Large intestine (tissue), 3 donors: ENCODE results near the gene SLC45A1. TPM values are rescaled to one million over a fixed set of nuclear protein-coding genes. Genes with fewer than 3 reads are reported as not detected.

Experiments used
- DNase-seq, 2 donors: peaks; one replicate each; pipeline versions ENCODE4 v3.0.0 to v3.0.0-alpha.2; 2013
- H3K27ac ChIP-seq: one replicate; pipeline ENCODE4 v1.5.1; 2013; ENCODE audit warnings: low read length
- H3K27me3 ChIP-seq: 2 replicates; pipeline ENCODE4 v1.6.1; 2013; ENCODE audit warnings: low read length; ENCODE audit not compliant: control insufficient read depth, insufficient read depth
- H3K36me3 ChIP-seq: 2 replicates; pipeline ENCODE4 v1.6.1; 2013; ENCODE audit warnings: low read length; ENCODE audit not compliant: control insufficient read depth, insufficient read depth
- H3K4me1 ChIP-seq: one replicate; pipeline ENCODE4 v1.6.1; 2013; ENCODE audit warnings: low read length; ENCODE audit not compliant: control insufficient read depth, insufficient read depth
- H3K4me3 ChIP-seq: one replicate; pipeline ENCODE4 v1.5.1; 2013; ENCODE audit warnings: low read length
- H3K9me3 ChIP-seq: one replicate; pipeline ENCODE4 v1.6.1; 2013; ENCODE audit warnings: mild to moderate bottlenecking, low read depth, low read length, moderate library complexity; ENCODE audit not compliant: control insufficient read depth
- WGBS: methylation state at CpG from one replicate; pipeline ENCODE4 v1.1.5; 2013; ENCODE audit warnings: low lambda C conversion rate; ENCODE audit not compliant: insufficient coverage; 5-methylcytosine and 5-hydroxymethylcytosine counted together
- polyA plus RNA-seq: library from polyadenylated mRNA; unstranded; fragments of 120-200 nt; gene quantifications from one replicate; pipeline ENCODE4 v1.2.1, GENCODE V29; 2013

The SLC45A1 gene
- polyA plus RNA-seq, 1 donor = 2.0 TPM

DNA sequence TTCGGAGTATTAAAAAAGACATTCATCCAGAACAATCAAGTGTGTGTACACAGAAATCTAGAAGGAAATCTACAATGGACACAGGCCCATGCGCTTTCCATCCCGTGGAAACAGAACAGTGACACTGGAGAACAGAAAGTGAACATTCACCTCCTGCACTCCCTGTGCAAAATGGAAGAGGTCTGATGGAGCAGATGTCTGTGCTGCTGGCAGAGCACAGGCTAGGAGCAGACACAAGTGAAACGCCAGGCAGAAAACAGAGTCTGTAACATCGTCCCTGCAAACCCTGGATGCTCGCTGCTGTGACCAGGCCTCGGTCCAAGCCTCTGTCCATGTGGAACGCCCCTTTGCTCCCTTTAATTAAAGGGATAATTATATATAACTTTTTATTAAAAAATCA, 36.1 kb downstream of the SLC45A1 start:
- no peak for DNase-seq
- Histone ChIP-seq H3K4me3 (no peak overlapping the region), H3K27me3 (no peaks in the 10 kb centered on the region), H3K4me1 (no peaks in the 10 kb centered on the region), H3K27ac (no peak overlapping the region), H3K9me3 (no peaks in the 10 kb centered on the region), H3K36me3 (peaks cover 65% of the 10 kb centered on the region)
- 100% methylated on average over 1 of the region's 8 CpGs for WGBS

DNA sequence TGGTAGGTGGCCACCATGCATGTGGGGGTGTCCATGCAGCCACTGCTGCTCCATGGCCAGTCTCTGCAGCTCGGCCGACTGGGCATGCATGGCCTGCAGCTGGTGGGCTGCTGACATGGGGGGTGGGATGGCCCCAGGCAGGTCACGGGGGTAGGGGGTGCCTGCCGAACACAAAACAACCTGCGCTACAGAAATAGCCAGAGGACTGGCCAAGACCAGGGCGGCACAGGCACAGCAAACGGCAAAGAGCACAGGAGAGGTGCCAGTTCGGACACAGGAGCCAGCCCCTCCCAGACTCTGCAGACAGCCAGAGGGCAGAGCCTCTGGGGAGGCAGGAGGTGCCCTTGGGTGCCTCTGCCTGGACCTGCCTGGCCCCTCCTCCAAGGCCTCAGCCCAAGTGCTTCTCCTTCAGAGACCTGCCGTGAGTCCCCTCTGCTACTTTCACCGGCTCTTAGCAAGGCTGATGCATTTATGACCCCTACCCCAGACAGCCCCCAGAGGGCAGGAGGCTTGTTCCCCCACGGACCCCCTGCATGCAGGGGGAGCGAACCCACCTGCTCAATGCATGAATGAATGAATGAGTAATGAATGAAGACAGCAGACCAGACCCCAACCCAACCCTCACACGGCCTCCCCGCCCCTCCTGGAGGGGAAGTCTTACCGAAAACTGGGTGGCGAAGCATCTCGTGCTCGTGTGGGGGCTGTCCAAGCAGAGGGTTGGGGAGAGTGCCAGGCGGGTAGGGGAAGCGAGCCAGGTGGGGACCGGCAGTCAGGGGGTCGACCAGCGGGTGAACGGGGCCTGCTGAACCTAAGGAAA, 37.7 kb downstream of the SLC45A1 start:
- H3K27ac ChIP-seq = no peak overlapping the region
- no peak for DNase-seq
- H3K4me3 ChIP-seq = no peak overlapping the region
- H3K9me3 ChIP-seq = no peaks in the 10 kb centered on the region
- H3K27me3 ChIP-seq = no peaks in the 10 kb centered on the region
- no CpG with 5 or more reads among the region's 24 CpGs for WGBS
- H3K4me1 ChIP-seq = no peaks in the 10 kb centered on the region
- H3K36me3 ChIP-seq = peaks cover 80% of the 10 kb centered on the region

DNA sequence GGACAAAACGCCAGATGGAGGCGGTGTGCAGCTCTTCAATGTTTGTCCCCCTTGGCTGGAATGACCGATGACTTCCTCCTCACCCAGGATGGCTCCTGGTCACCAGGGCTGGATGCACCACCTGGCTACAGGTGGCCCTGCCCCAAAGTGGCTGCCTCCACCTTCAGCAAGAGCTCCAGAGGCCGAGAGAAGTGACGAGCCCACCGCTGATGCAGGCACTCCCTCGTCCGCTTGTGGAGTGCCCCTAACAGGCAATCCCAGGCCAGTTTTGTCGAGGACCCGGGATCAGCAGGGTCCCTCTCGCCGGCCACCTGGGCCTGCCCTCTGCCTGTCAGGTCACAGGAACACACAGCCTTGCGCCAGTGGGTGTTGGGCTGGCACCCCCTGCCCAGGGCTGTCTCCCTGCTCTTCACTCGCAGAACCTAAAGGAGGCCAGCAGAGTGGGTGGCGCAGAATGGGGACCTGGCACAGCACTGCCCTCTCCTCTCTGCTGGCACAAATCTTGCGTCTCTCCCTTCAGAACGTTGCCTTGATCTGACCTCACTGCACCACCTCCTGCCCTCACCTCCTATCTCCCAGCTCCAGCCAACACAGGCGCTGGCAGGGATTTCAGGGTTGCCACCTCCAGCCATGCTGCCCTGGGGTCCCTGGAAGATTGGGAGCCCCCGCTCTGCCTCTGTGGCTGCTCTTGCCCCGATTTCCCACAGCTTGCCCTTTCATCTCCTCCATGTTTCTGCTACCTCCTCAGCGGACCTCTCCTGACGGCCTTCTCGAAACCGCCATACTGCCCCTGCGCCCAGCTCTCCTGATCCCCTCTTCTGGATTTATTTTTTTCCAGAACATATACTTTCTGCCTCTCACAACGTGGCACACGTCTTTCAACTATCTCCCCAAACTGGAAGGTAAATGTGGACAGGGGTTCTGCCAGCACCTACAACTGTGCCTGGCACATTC, 38.6 kb downstream of the SLC45A1 start:
- Histone ChIP-seq H3K27ac (no peak overlapping the region), H3K4me3 (no peak overlapping the region), H3K4me1 (no peaks in the 10 kb centered on the region), H3K36me3 (peaks cover 89% of the 10 kb centered on the region), H3K9me3 (no peaks in the 10 kb centered on the region), H3K27me3 (no peaks in the 10 kb centered on the region)
- DNase-seq = no peak
- 80% methylated on average over 1 of the region's 27 CpGs for WGBS

DNA sequence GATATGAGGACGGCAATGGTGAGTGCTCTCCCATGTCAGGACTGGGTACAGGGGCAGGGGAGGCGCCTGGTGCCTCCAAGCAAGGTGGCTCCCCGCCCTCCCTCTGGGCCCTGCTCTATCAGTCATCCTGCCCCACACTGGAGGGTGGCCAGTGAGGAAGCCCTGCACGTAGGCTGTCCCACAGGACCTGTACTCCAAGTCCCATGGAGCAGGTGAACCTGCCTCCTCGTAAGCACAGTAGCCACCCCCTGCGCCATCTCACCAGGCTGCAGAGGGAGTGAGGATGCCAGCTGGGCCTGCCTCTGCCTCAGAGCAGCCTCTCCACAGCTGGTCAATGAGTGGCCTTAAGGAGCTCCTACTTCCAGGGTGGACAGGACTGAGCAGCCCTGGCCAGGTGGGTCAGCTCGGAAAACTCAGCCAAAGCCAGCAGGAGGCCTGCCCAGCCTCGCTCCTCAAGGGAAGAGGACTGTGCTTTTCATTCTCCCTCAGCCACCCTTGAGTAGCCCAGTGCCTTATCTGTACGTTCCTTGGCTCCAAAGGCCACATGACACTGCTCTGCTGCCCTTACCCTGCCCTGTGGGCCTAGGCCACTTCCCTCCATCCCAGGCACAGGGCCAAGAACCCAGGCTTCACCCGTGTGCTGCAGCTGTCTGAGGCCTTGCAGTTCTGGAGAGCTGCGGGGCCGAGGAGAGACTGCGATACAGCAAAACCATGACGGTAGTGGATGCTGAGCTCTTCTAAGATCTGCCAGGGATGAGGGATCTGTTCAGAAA, 39.6 kb downstream of the SLC45A1 start:
- no peak for DNase-seq
- H3K27ac ChIP-seq = no peak overlapping the region
- no peaks in the 10 kb centered on the region for H3K27me3 ChIP-seq
- no peaks in the 10 kb centered on the region for H3K4me1 ChIP-seq
- H3K9me3 ChIP-seq = no peaks in the 10 kb centered on the region
- H3K36me3 ChIP-seq = peaks cover 97% of the 10 kb centered on the region
- WGBS = no CpG with 5 or more reads among the region's 14 CpGs
- no peak overlapping the region for H3K4me3 ChIP-seq

DNA sequence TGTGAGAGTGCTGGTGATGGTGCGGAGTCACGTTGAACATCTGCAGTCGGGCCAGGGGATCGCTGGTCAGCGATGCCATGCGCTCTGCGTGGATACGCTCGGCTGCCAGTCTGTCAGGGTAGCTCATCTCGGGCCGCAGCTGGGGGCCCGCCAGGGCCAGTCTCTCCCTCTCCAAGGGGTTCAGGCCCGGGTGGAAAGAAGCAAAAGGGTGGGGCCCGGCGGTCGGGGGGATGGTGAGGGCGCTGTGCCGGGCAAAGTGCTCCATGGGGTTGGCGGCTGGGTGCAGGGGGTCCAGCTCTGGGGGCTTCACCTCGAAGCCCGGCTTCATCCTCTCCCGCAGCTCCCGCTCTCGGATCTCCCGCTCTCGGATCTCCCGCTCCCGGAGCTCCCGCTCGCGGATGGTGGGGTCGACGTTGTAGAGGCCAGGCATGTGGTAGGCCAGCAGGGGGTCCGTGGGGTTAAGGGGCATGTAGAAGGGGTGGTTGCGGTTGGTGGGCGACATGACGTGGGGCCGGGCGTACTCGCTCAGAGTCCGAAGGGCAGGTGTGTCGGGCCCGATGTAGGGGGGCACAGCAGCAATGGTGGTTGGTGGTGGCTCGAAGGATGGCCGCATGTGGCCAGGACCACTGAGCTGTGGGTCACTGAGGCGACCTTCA, 40.5 kb downstream of the SLC45A1 start:
- Histone ChIP-seq H3K27me3 (no peaks in the 10 kb centered on the region), H3K4me1 (no peaks in the 10 kb centered on the region), H3K27ac (no peak overlapping the region), H3K36me3 (peaks cover 97% of the 10 kb centered on the region), H3K4me3 (no peak overlapping the region), H3K9me3 (no peaks in the 10 kb centered on the region)
- DNase-seq = no peak
- WGBS = no CpG with 5 or more reads among the region's 46 CpGs

DNA sequence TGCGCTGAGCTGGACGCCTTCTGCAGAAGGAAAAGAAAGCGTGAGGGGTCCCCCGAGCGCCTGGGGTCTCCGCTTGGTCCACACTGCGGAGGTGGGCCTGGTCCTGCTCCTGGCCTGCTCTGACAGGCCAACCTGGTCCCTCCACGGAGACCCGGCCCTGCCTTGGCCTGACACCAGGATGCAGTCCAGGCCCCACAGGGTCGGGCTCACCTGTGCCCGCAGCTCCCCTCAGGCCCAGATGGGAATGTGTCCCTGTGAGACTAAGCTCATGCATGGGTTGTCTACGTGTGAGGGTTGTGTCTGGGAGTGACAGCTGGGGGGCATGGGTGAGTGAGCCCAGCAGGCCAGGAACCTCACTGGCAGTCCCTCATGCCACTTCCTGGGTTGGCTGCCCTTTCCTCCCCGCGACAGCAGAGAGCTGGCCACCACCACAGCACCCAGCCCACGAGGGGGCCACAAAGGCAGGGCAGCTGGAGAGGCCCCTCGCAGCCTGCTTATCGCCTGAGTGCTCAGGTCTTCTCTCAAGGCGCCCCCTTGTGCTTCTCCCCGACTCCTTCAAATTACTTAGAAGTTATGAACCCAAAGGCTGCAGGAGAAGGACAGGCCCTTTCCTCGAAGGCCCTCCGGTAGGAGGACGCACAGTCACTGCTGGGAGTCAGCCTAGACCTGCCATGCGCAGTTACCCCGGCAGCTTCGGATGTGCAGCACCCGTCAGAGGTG, 41.1 kb downstream of the SLC45A1 start:
- Histone ChIP-seq H3K4me1 (peaks cover under 1% of the 10 kb centered on the region), H3K36me3 (peaks cover 97% of the 10 kb centered on the region), H3K27me3 (no peaks in the 10 kb centered on the region), H3K9me3 (no peaks in the 10 kb centered on the region), H3K4me3 (no peak overlapping the region), H3K27ac (no peak overlapping the region)
- 92% methylated on average over 2 of the region's 26 CpGs for WGBS
- no peak for DNase-seq

DNA sequence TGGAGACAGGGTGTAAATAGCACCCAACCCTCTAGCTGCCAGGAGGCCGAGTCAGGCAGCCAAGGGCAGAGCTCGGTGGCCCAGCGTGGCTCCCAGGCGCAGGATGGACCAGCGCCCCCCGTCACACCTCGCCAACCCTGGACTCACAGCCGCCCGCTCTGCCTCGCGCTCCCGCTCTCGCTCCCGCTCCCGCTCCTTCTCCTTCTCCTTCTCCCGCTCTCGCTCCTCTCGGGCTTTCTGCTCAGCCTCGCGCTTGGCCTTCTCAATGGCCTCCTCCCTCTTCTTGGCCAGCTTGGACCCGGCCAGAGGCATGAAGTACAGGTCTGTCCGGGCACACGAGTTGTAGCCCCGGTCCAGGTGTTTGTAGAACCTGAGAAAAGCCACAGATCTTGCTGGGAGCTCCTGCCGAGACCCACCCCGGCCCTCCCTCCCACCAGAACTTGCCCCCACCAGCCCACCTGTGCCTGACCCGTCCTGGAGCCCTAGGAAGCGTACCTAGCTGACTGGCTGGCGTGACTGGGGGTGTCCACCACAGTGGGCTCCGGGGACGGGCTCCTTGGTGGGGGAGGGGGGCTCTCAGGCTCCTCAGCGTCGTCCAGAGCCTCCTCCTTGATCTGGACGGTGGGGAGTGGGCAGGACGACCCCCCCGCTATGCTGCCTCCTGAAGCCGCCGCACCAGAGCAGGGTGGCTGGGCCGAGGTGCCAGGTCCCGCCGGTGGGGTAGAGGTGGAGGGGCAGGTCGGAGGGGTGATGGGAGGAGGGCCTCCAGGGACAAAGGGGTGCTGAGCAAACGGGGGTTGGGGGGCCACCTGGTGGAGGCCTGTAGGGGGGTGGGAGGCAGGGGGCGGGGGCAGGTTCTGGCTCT, 41.9 kb downstream of the SLC45A1 start:
- peaks cover 97% of the 10 kb centered on the region for H3K36me3 ChIP-seq
- no peaks in the 10 kb centered on the region for H3K9me3 ChIP-seq
- no peak overlapping the region for H3K27ac ChIP-seq
- H3K4me3 ChIP-seq = no peak overlapping the region
- peaks cover 3% of the 10 kb centered on the region for H3K4me1 ChIP-seq
- DNase-seq = no peak
- no peaks in the 10 kb centered on the region for H3K27me3 ChIP-seq
- 95% methylated on average over 4 of the region's 44 CpGs for WGBS

DNA sequence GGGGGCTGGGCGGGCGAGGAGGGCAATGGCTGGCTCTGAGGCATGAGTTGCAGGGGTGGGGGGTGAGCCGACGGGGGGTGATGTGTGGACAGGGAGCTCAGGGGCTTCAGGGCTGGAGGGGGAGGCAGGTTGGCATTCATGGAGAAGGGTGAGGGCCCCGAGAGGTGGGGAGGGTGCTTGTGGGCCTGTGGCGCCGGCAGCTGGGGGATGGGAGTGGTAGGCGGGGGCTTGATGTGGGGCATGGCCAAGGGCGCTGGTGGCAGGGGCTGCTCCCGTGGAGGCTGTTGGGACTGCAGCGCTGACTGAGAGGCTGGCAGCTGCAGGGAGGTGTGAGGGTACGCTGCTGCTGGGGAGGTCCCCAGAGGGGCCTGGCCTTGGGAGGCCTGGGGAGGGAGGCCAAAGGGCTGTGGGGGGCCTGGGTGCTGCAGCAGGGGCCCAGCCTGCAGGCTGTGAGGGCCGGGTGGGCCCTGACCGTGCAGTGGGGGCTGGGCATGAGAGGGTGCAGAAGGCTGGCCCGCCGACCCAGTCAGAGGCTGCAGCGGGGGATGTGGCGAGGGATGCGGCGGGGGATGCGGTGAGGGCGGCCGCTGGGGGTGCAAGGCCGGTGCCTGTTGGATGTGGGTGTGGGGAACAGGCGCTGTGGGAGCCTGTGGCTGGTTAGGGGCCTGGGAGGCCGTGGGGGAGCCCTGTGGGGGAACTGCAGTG, 42.7 kb downstream of the SLC45A1 start:
- Histone ChIP-seq H3K4me3 (no peak overlapping the region), H3K36me3 (peaks cover 97% of the 10 kb centered on the region), H3K27me3 (no peaks in the 10 kb centered on the region), H3K27ac (no peak overlapping the region), H3K9me3 (no peaks in the 10 kb centered on the region), H3K4me1 (peaks cover 3% of the 10 kb centered on the region)
- DNase-seq = no peak
- WGBS = no CpG with 5 or more reads among the region's 26 CpGs
